ENCODE measurements around the gene IGSF23. TPM values are rescaled to one million over a fixed set of nuclear protein-coding genes. Genes with fewer than 3 reads are reported as not detected.
A peak's percentile ranks its signal among the peaks of the same experiment; 100 is the strongest.

Gene IGSF23
- polyA plus RNA-seq (2012; ENCODE audit: insufficient read depth, insufficient read length, low read depth) = not detected

DNA sequence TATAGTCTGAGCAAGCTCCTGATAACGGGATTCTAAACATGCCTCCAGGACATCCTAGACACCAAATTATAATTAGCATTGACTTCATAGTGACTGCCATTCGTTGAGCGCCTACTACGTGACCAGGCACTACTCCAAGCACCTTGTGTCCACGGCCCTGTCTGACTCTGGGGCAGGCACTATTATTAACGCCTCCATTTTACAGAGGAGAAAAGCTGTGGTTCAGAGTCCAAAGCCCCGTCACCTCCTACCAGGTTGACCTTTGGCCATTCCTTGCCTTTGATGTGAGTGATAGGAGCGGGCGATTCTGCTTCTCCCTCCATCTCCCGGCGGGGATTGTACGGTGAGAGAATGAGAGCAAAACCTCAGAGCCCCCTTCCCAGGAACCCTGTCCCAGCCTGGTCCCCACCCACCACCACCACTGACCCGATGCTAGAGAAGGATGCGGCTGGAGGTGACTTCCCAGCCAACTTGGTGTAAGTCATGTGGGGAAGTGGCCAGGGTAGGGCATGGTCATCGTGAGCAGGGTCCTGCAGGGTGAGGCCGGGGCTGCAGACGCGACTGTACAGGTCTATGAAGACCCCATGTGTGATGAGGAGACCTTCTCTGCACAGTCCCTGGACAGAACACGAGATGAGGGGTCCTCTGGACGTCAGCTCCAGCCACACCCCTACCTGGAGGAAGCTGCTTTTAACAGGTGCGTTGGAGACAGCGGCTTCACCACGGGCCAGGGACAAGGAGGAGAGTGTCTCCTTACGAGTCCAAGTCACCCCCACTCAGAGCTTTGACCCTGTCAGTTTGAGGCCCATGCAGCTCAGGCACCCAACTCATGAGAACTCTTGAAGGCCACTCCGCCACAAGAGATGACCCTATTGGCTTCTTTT is at the start of gene IGSF23:
Gene IGSF23, plus strand, starts transcription at position 269 of the 884 bp plus-strand sequence. Its CDS starts 83 bp downstream, at position 352.
- Histone ChIP-seq H3K36me3 (no peaks in the 10 kb centered on the region), H3K27me3 (no peaks in the 10 kb centered on the region), H3K4me3 (ENCODE audit: low read depth, low read length) (no peak within 1 kb of the TSS), H3K4me1 (no peaks in the 10 kb centered on the region), H3K9me3 (no peaks in the 10 kb centered on the region; the same call in 1 of the 2 replicates)
- TF ChIP-seq, protein P1, sequence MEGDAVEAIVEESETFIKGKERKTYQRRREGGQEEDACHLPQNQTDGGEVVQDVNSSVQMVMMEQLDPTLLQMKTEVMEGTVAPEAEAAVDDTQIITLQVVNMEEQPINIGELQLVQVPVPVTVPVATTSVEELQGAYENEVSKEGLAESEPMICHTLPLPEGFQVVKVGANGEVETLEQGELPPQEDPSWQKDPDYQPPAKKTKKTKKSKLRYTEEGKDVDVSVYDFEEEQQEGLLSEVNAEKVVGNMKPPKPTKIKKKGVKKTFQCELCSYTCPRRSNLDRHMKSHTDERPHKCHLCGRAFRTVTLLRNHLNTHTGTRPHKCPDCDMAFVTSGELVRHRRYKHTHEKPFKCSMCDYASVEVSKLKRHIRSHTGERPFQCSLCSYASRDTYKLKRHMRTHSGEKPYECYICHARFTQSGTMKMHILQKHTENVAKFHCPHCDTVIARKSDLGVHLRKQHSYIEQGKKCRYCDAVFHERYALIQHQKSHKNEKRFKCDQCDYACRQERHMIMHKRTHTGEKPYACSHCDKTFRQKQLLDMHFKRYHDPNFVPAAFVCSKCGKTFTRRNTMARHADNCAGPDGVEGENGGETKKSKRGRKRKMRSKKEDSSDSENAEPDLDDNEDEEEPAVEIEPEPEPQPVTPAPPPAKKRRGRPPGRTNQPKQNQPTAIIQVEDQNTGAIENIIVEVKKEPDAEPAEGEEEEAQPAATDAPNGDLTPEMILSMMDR (IDR thresholded peaks at IDR 0.05; ENCODE audit: low read depth, low read length) = no peak
- DNase-seq = no peak

DNA sequence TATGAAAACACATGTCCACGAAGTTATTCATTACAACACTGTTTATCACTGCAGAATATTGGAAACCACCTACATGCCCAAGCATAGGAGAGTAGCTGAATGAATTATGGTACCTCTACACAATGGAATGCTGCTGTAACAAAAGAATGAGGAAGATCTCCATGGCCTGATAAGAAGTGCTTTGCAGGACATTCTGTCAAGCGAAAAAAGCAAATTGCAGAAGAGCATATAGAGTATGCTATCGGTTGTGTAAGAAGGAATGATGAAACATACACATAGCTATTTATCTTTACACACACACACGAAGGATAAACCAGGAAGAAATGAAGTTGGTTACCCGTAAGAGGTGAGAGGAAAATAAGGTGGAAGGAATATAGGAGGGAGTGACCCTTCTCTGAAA is 46.4 kb upstream of the IGSF23 start:
- no peaks in the 10 kb centered on the region for H3K9me3 ChIP-seq
- DNase-seq = no peak
- no peak overlapping the region for H3K4me3 ChIP-seq (ENCODE audit: low read depth, low read length)
- H3K36me3 ChIP-seq = no peaks in the 10 kb centered on the region
- H3K27me3 ChIP-seq = peaks cover 9% of the 10 kb centered on the region
- TF ChIP-seq, protein P1 (IDR thresholded peaks at IDR 0.05; ENCODE audit: low read depth, low read length) = no peak
- H3K4me1 ChIP-seq = no peaks in the 10 kb centered on the region

GRCh38 chr19:44567745-44568144 is 45.6 kb upstream of the IGSF23 start:
- TF ChIP-seq, protein P1 (IDR thresholded peaks at IDR 0.05; ENCODE audit: low read depth, low read length) = no peak
- DNase-seq = no peak
- Histone ChIP-seq H3K4me3 (ENCODE audit: low read depth, low read length) (no peak overlapping the region), H3K36me3 (no peaks in the 10 kb centered on the region), H3K9me3 (no peaks in the 10 kb centered on the region), H3K4me1 (no peaks in the 10 kb centered on the region), H3K27me3 (peaks cover 9% of the 10 kb centered on the region)

GRCh38 chr19:44570603-44570983 is 42.8 kb upstream of the IGSF23 start:
- no peak for DNase-seq
- H3K36me3 ChIP-seq = no peaks in the 10 kb centered on the region
- H3K27me3 ChIP-seq = peaks cover 9% of the 10 kb centered on the region
- H3K4me1 ChIP-seq = no peaks in the 10 kb centered on the region
- H3K4me3 ChIP-seq (ENCODE audit: low read depth, low read length) = no peak overlapping the region
- H3K9me3 ChIP-seq = no peaks in the 10 kb centered on the region
- TF ChIP-seq, protein P1 (IDR thresholded peaks at IDR 0.05; ENCODE audit: low read depth, low read length) = no peak

DNA sequence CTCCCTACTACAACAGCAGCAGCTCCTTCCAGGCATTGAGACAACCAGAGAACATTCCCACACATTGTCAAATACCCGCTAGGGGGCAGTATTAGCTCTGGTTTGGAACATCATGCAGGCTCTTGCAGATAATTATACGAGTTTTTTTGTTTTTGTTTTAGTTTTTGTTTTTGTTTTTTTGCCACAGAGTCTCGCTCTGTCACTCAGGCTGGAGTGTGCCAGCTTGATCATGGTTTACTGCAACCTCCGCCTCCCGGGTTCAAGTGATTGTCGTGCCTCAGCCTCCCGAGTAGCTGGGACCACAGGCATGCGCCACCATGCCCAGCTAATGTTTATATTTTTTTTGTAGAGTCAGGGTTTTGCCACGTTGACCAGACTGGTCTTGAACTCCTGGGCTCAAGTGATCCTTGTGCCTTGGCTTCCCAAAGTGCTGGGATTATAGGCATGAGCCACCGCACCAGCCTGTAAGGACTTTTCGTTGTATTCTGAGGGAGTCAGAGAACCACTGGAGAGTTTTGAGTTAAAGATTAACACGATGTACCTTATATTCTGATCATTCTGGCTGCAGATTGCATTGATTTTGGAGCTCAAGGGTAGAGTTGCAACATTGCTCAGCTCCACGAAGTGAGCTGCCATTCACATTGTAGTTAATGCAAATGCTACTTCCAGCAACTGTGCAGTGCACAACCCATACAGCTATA is 42.2 kb upstream of the IGSF23 start:
- Histone ChIP-seq H3K9me3 (no peaks in the 10 kb centered on the region), H3K36me3 (no peaks in the 10 kb centered on the region), H3K4me3 (ENCODE audit: low read depth, low read length) (no peak overlapping the region), H3K27me3 (peaks cover 6% of the 10 kb centered on the region), H3K4me1 (no peaks in the 10 kb centered on the region)
- peak; percentile 74 for DNase-seq
- TF ChIP-seq, protein P1 (IDR thresholded peaks at IDR 0.05; ENCODE audit: low read depth, low read length) = peak; percentile 78
